Measurements from ENCODE around the gene MAIP1. TPM values are rescaled to one million over a fixed set of nuclear protein-coding genes. Genes with fewer than 3 reads are reported as not detected.

The MAIP1 gene
- total and polyA plus RNA-seq, 12 donors, result 3.7 to 31.0 (median 26.4) TPM

DNA sequence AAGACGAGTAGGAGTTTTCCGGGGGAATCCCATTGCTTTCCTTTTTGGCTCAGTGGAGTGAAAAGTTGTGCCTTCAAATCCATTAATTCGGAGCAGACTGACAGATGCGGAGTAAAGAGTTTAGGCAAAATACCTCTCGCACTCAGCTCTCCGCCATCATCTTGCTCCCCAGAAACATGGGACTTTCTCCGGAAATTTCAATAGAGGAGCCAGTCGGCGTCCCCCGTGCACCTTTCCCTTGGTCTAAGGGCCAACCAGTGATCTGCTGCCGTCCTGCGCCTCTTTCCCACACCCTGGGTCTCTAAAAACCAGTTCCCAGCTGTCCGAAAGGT lies 409 bp upstream of the MAIP1 start:
- Histone ChIP-seq H3K4me1 (peaks cover 9 to 48% (median 34%) of the 10 kb centered on the region in 9 donors), H3K36me3 (peaks cover 0 to 39% (median 5%) of the 10 kb centered on the region in 9 donors), H3K4me3 (peak overlapping the region; percentile 70 to 99 (median 96)), H3K27ac (peak overlapping the region; percentile 85 to 98 (median 92)), H3K27me3 (no peaks in the 10 kb centered on the region), H3K9me3 (no peaks in the 10 kb centered on the region)
- WGBS, 2 donors, result 0 to 1% methylated on average over 13 of the region's 13 CpGs
- ATAC-seq, result peak in 6 of 8 donors; percentile 7 to 55 (median 48)
- no peak for DNase-seq
- intact Hi-C loops (cut with DNase I), result no loop called here
- TF ChIP-seq CTCF (IDR thresholded peaks at IDR 0.05), result no peak

GRCh38 chr2:199956062-199956380 lies 639 bp downstream of the MAIP1 start:
- H3K4me1 ChIP-seq, result peaks cover 9 to 48% (median 34%) of the 10 kb centered on the region in 9 donors

DNA sequence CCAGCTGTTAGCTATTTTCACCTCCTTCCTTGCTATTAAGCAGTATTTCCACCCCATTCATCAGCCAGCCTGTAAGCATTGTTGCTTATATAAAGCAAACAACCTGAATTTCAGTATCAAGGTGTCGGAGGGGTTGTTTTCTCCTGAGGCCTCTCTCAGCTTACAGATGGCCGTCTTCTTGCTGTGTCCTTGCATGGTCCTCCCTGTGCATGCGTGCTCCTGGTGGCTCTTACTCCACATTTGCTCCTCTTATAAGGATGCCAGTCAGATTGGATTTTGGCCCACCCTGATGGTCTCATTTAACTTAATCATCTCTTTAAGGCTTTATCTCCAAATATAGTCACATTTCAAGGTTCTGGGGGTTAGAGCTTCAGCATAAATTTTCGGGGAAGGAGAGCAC lies 2.6 kb downstream of the MAIP1 start:
- H3K36me3 ChIP-seq, result peaks cover 0 to 49% (median 27%) of the 10 kb centered on the region in 9 donors
- peaks cover 9 to 44% (median 34%) of the 10 kb centered on the region in 9 donors for H3K4me1 ChIP-seq
- no peaks in the 10 kb centered on the region for H3K9me3 ChIP-seq
- H3K27ac ChIP-seq, result no peak overlapping the region
- DNase-seq (no peak), ATAC-seq (no peak)
- H3K27me3 ChIP-seq, result no peaks in the 10 kb centered on the region
- 88 to 89% methylated on average over 4 of the region's 4 CpGs for WGBS, 2 donors
- intact Hi-C loops (cut with DNase I), result no loop called here
- TF ChIP-seq CTCF (IDR thresholded peaks at IDR 0.05), result no peak
- H3K4me3 ChIP-seq, result no peak overlapping the region

More at GRCh38 chr2:199956062-199956380, 639 bp downstream of the MAIP1 start:
- no peak for TF ChIP-seq CTCF (IDR thresholded peaks at IDR 0.05)
- intact Hi-C loops (cut with DNase I), result no loop called here
- WGBS, 2 donors, result 0 to 1% methylated on average over 10 of the region's 10 CpGs
- H3K4me3 ChIP-seq, result peak overlapping the region; percentile 70 to 99 (median 96)
- peak overlapping the region; percentile 85 to 98 (median 92) for H3K27ac ChIP-seq
- no peak for DNase-seq
- H3K36me3 ChIP-seq, result peaks cover 0 to 39% (median 15%) of the 10 kb centered on the region in 9 donors
- no peaks in the 10 kb centered on the region for H3K9me3 ChIP-seq
- H3K27me3 ChIP-seq, result no peaks in the 10 kb centered on the region
- ATAC-seq, result no peak

- 90 to 98% methylated on average over 2 of the region's 2 CpGs for WGBS, 2 donors
- DNase-seq, result no peak
- H3K9me3 ChIP-seq, result no peaks in the 10 kb centered on the region
Measured at GRCh38 chr2:199962203-199962602, 6.8 kb downstream of the MAIP1 start.

More at GRCh38 chr2:199962203-199962602, 6.8 kb downstream of the MAIP1 start:
- Histone ChIP-seq H3K27me3 (no peaks in the 10 kb centered on the region), H3K36me3 (peaks cover 0 to 90% (median 46%) of the 10 kb centered on the region in 9 donors), H3K4me1 (peaks cover 0 to 14% (median 10%) of the 10 kb centered on the region in 9 donors), H3K4me3 (no peak overlapping the region), H3K27ac (no peak overlapping the region)
- no peak for TF ChIP-seq CTCF (IDR thresholded peaks at IDR 0.05)
- no peak for ATAC-seq
- intact Hi-C loops (cut with DNase I), result no loop called here
